Parathyroid adenoma (tissue), 2 donors: ENCODE data around the gene CTSC.

Experiments
- H2AFZ ChIP-seq: fragments of 300-600 bp; sonication (generic); one replicate; pipeline ENCODE4 v1.7.0; 2017; ENCODE audit warnings: antibody characterized with exemption, mild to moderate bottlenecking
- H3K27ac ChIP-seq: fragments of 300-600 bp; sonication (generic); one replicate; pipeline ENCODE4 v1.7.0; 2017
- H3K27me3 ChIP-seq: fragments of 300-600 bp; sonication (generic); one replicate; pipeline ENCODE4 v1.7.0; 2017; ENCODE audit warnings: low read length; ENCODE audit not compliant: control insufficient read depth, insufficient read depth
- H3K36me3 ChIP-seq: fragments of 300-600 bp; sonication (generic); one replicate; pipeline ENCODE4 v1.7.0; 2017; ENCODE audit warnings: low read length; ENCODE audit not compliant: control insufficient read depth, insufficient read depth
- H3K4me1 ChIP-seq: fragments of 300-600 bp; sonication (generic); one replicate; pipeline ENCODE4 v1.7.0; 2017; ENCODE audit warnings: control low read depth
- H3K4me2 ChIP-seq: fragments of 300-600 bp; sonication (generic); one replicate; pipeline ENCODE4 v1.7.0; 2017; ENCODE audit warnings: low read length
- H3K4me3 ChIP-seq: fragments of 300-600 bp; sonication (generic); one replicate; pipeline ENCODE4 v1.7.0; 2017; ENCODE audit warnings: low read depth, low read length
- H3K79me2 ChIP-seq: fragments of 300-600 bp; sonication (generic); one replicate; pipeline ENCODE4 v1.7.0; 2017; ENCODE audit warnings: control low read depth
- H3K9ac ChIP-seq: fragments of 300-600 bp; sonication (generic); one replicate; pipeline ENCODE4 v1.7.0; 2017; ENCODE audit warnings: mild to moderate bottlenecking
- H3K9me3 ChIP-seq: fragments of 300-600 bp; sonication (generic); one replicate; pipeline ENCODE4 v1.7.0; 2017; ENCODE audit warnings: low read length; ENCODE audit not compliant: control insufficient read depth
- TF ChIP-seq, protein P1 (sequence below): fragments of 300-600 bp; sonication (generic); IDR thresholded peaks from one replicate; pipeline ENCODE4 v1.7.0; 2017; ENCODE audit warnings: antibody characterized with exemption, mild to moderate bottlenecking
- donor health status: primary hyperparathyroidism.

Gene CTSC

DNA sequence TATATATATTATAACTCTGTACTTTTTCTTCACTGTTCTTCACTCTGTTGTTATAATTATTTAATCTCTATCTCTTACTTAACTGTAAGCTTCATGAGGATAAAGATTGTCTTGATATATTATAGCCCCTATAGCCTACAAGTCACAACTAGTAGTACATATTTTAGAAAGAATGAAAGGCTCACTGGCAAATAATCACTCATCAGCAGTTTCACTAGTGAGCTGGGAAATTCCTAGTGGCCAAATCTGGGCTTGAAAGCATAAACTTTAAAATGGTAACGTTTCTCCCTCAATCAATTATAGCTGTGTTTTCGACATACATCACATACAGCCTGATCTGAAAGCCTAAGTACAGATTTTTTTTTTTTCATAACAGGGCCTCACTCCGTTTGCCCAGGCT is 42.5 kb downstream of the CTSC start:
- Histone ChIP-seq H3K9ac (no peak overlapping the region), H3K27ac (no peak overlapping the region), H3K9me3 (no peaks in the 10 kb centered on the region), H3K4me2 (no peak overlapping the region), H3K4me1 (no peaks in the 10 kb centered on the region), H3K36me3 (no peaks in the 10 kb centered on the region), H3K27me3 (no peaks in the 10 kb centered on the region), H3K79me2 (no peaks in the 10 kb centered on the region), H3K4me3 (no peak overlapping the region), H2AFZ (no peak overlapping the region)
- TF ChIP-seq, protein P1, sequence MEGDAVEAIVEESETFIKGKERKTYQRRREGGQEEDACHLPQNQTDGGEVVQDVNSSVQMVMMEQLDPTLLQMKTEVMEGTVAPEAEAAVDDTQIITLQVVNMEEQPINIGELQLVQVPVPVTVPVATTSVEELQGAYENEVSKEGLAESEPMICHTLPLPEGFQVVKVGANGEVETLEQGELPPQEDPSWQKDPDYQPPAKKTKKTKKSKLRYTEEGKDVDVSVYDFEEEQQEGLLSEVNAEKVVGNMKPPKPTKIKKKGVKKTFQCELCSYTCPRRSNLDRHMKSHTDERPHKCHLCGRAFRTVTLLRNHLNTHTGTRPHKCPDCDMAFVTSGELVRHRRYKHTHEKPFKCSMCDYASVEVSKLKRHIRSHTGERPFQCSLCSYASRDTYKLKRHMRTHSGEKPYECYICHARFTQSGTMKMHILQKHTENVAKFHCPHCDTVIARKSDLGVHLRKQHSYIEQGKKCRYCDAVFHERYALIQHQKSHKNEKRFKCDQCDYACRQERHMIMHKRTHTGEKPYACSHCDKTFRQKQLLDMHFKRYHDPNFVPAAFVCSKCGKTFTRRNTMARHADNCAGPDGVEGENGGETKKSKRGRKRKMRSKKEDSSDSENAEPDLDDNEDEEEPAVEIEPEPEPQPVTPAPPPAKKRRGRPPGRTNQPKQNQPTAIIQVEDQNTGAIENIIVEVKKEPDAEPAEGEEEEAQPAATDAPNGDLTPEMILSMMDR = no peak

DNA sequence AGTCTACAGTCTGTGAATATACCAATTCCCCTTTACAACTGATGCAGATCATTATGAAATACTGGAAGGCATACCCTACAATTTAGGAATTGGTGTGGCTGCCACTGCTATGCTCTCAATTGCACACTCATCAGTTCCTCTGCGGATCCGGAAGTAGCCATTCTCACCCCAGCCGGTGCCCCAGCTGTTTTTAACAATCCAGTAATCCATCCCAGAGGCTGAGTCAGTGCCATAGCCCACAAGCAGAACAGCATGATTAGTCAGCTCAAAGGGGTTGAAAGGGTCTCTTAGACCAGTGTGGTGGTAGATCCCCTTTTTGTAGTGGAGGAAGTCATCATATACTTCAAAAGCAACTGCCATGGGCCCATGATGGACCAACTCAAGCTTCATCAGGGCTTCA is 43.6 kb downstream of the CTSC start:
- no peaks in the 10 kb centered on the region for H3K79me2 ChIP-seq
- H2AFZ ChIP-seq = no peak overlapping the region
- H3K9me3 ChIP-seq = no peaks in the 10 kb centered on the region
- H3K4me2 ChIP-seq = no peak overlapping the region
- TF ChIP-seq, protein P1 = no peak
- no peak overlapping the region for H3K27ac ChIP-seq
- no peak overlapping the region for H3K9ac ChIP-seq
- no peaks in the 10 kb centered on the region for H3K4me1 ChIP-seq
- no peaks in the 10 kb centered on the region for H3K27me3 ChIP-seq
- no peaks in the 10 kb centered on the region for H3K36me3 ChIP-seq
- H3K4me3 ChIP-seq = no peak overlapping the region

DNA sequence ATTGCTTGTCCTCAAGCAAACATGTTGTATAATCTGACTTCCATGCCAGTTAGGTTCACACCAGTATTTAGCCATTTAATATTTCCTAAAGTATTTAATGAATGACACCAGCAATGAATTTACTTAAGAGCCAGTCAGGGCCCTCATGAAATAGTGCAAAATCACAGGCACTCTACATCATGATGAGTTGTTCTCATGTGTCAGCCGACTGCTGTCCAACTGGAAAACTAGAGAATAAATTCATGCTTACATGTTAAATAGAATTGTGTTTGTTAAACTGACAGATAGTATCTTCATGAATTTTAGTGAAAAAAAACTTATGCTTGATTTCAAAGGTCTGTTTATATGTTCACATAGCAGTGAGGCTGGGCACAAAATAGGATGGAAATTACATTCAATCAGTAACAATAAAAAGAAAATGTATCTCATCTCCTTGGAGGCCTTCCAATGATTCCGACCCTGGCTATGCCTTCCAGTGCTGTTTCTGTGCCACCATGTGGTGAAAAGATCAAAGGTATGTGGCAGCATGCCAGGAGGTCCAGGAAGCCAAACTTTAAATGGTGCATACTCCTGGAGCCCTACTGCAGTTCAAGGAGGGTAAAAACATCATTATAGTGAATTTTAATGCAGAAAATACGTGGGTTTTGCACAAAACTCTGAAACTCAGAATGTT is 45.2 kb downstream of the CTSC start:
- no peak overlapping the region for H3K4me3 ChIP-seq
- TF ChIP-seq, protein P1 = no peak
- H3K27ac ChIP-seq = no peak overlapping the region
- H3K9ac ChIP-seq = no peak overlapping the region
- no peaks in the 10 kb centered on the region for H3K4me1 ChIP-seq
- H3K4me2 ChIP-seq = no peak overlapping the region
- H3K36me3 ChIP-seq = no peaks in the 10 kb centered on the region
- no peaks in the 10 kb centered on the region for H3K9me3 ChIP-seq
- H3K27me3 ChIP-seq = no peaks in the 10 kb centered on the region
- no peaks in the 10 kb centered on the region for H3K79me2 ChIP-seq
- H2AFZ ChIP-seq = no peak overlapping the region

DNA sequence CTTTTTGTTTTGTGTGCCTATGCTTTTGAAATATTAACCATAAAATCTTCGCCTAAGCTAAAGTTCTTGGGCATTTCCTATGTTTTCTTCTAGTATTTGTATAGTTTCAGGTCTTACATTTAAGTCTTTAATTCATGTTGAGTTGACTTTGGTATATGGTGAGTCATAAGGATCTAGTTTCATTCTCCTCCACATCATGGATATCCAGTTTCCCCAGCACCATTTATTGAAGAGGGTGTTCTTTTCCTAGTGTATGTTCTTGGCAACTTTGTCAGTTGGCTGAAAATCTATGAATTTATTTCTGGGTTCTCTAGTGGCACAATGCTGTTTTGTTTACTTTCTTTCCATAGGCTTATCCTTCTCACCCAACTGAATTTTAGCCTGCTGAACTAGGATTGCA is 49.0 kb downstream of the CTSC start:
- H3K4me2 ChIP-seq = no peak overlapping the region
- H2AFZ ChIP-seq = no peak overlapping the region
- no peaks in the 10 kb centered on the region for H3K27me3 ChIP-seq
- no peak overlapping the region for H3K27ac ChIP-seq
- H3K4me3 ChIP-seq = no peak overlapping the region
- H3K9me3 ChIP-seq = no peaks in the 10 kb centered on the region
- H3K4me1 ChIP-seq = no peaks in the 10 kb centered on the region
- no peaks in the 10 kb centered on the region for H3K79me2 ChIP-seq
- H3K36me3 ChIP-seq = no peaks in the 10 kb centered on the region
- TF ChIP-seq, protein P1 = no peak
- H3K9ac ChIP-seq = no peak overlapping the region
